Endothelial cell of umbilical vein (primary cell): ENCODE measurements around the gene ZRANB2. TPM values are rescaled to one million over a fixed set of nuclear protein-coding genes. Genes with fewer than 3 reads are reported as not detected.

ENCODE experiments used
- BruUV-seq: library from RNA; stranded (reverse); fragments of 400-500 nt; replicated peaks from 2 replicates; lab custom pipeline; 2021; lab: Mats Ljungman, UMichigan
- CTCF ChIA-PET: fragments of 300-600, 350-600 bp; sonication (Branson Sonifier 250); formaldehyde crosslinking; loops from one replicate; lab custom pipeline; 2021; ENCODE audit warnings: antibody characterized with exemption, inconsistent platforms; lab: Charles Lee
- POLR2A ChIA-PET: fragments of 300-600, 350-600 bp; sonication (Branson Sonifier 250); formaldehyde crosslinking; loops from one replicate; lab custom pipeline; 2021; ENCODE audit warnings: antibody characterized with exemption, inconsistent platforms; lab: Charles Lee
- DNase-seq: peaks from one replicate; pipeline ENCODE4 v3.0.0-alpha.2; 2011; ENCODE audit warnings: low read depth, low spot score
- FAIRE-seq: peaks from 2 replicates; lab custom pipeline; 2011; peaks lifted over from hg19 to GRCh38; lab: Jason Lieb, UNC
- H2AFZ ChIP-seq: 2 replicates; pipeline ENCODE4 v1.6.0; 2012; ENCODE audit warnings: low read depth, low read length, control low read depth, inconsistent platforms
- H3K27ac ChIP-seq: 2 replicates; pipeline ENCODE4 v1.5.1; 2011; ENCODE audit warnings: low read depth, mild to moderate bottlenecking, control low read depth, low read length, moderate library complexity; ENCODE audit not compliant: insufficient read depth
- H3K27me3 ChIP-seq, 2 experiments: 2 replicates each; pipeline versions ENCODE4 v1.6.0 to v1.6.1; 2011; ENCODE audit warnings: low read length in 2 of 2, mixed read lengths in 1 of 2; ENCODE audit not compliant: control insufficient read depth in 2 of 2, insufficient read depth in 2 of 2
- H3K36me3 ChIP-seq, 2 experiments: 2 replicates in 1 of 2; 3 replicates in 1 of 2; pipeline ENCODE4 v1.5.1; 2011; ENCODE audit warnings: low read length in 2 of 2, mild to moderate bottlenecking in 1 of 2, moderate library complexity in 1 of 2; ENCODE audit not compliant: control insufficient read depth in 2 of 2, insufficient read depth in 2 of 2; ENCODE audit errors: extremely low read depth in 1 of 2
- H3K4me1 ChIP-seq: 3 replicates; pipeline ENCODE4 v1.5.1; 2011; ENCODE audit warnings: mild to moderate bottlenecking, low read length; ENCODE audit not compliant: control insufficient read depth, insufficient read depth; ENCODE audit errors: extremely low read depth
- H3K4me2 ChIP-seq: 2 replicates; pipeline ENCODE4 v1.6.1; 2011; ENCODE audit warnings: low read length, control low read depth, mixed read lengths; ENCODE audit not compliant: insufficient read depth
- H3K4me3 ChIP-seq, 3 experiments: fragments of 200-600 bp in 1 of 3; sonication (generic), shearing (Covaris generic) in 1 of 3; replicated peaks in 1 of 3; 2 replicates each; pipeline ENCODE4 v1.5.1; 2011 to 2016; ENCODE audit warnings: control low read depth in 3 of 3, low read length in 3 of 3, mild to moderate bottlenecking in 2 of 3, inconsistent platforms in 1 of 3, low read depth in 1 of 3, moderate library complexity in 1 of 3; ENCODE audit not compliant: insufficient read depth in 1 of 3
- H3K79me2 ChIP-seq: 2 replicates; pipeline ENCODE4 v1.6.0; 2012; ENCODE audit warnings: low read length, inconsistent platforms; ENCODE audit not compliant: control insufficient read depth, insufficient read depth
- H3K9ac ChIP-seq: replicated peaks from 2 replicates; pipeline ENCODE3; 2011; ENCODE audit warnings: low read length, control low read depth; ENCODE audit not compliant: insufficient read depth; ENCODE audit errors: extremely low read depth
- H3K9me1 ChIP-seq: replicated peaks from 3 replicates; pipeline ENCODE4 v1.6.0; 2011; ENCODE audit warnings: mild to moderate bottlenecking, low read length; ENCODE audit not compliant: control insufficient read depth, insufficient read depth; ENCODE audit errors: extremely low read depth
- H3K9me3 ChIP-seq: replicated peaks from 2 replicates; pipeline ENCODE4 v1.5.1; 2012; ENCODE audit warnings: low read length, inconsistent platforms; ENCODE audit not compliant: control insufficient read depth, insufficient read depth
- H4K20me1 ChIP-seq: replicated peaks from 2 replicates; pipeline ENCODE3; 2011; ENCODE audit warnings: mild to moderate bottlenecking, low read length; ENCODE audit not compliant: control insufficient read depth, insufficient read depth; ENCODE audit errors: extremely low read depth
- EZH2 ChIP-seq: IDR thresholded peaks from 2 replicates; pipeline ENCODE4 v1.6.1; 2012; ENCODE audit warnings: borderline replicate concordance, low read depth, mild to moderate bottlenecking, moderate library complexity, low read length, inconsistent platforms; ENCODE audit not compliant: severe bottlenecking
- FOS ChIP-seq: IDR thresholded peaks from 2 replicates; pipeline ENCODE4 v1.6.1; 2011; ENCODE audit warnings: mild to moderate bottlenecking, low read length, moderate library complexity, borderline replicate concordance; ENCODE audit not compliant: insufficient read depth
- GATA2 ChIP-seq: IDR thresholded peaks from 2 replicates; pipeline ENCODE4 v1.7.0; 2011; ENCODE audit warnings: low read depth, mild to moderate bottlenecking, moderate library complexity, mixed read lengths, low read length; ENCODE audit not compliant: insufficient read length, insufficient read depth
- JUN ChIP-seq: IDR thresholded peaks from 2 replicates; pipeline ENCODE4 v1.6.1; 2011; ENCODE audit warnings: borderline replicate concordance, low read depth; ENCODE audit not compliant: insufficient read length, insufficient read depth
- MYC ChIP-seq: IDR thresholded peaks from one replicate; pipeline ENCODE4 v1.6.1; 2011; ENCODE audit warnings: mild to moderate bottlenecking, low read depth, low read length
- POLR2A ChIP-seq: IDR thresholded peaks from 2 replicates; pipeline ENCODE4 v1.6.1; 2012; ENCODE audit warnings: low read depth, mild to moderate bottlenecking, control low read depth, low read length
- POLR2AphosphoS5 ChIP-seq: IDR thresholded peaks from 2 replicates; pipeline ENCODE4 v1.6.1; 2012; ENCODE audit warnings: low read depth, mild to moderate bottlenecking, control low read depth, low read length, moderate library complexity; ENCODE audit not compliant: insufficient read depth
- dilution Hi-C: fragments of 300-500 bp; cut with MboI; formaldehyde crosslinking; loops from one replicate; pipeline ENCODE4 v1.15.0; 2019; ENCODE audit warnings: low sequenced_read_pairs; ENCODE audit not compliant: extremely low pct_ligation_motif_present
- intact Hi-C: fragments of 100-400 bp; cut with micrococcal nuclease; formaldehyde crosslinking; loops from one replicate; pipeline ENCODE4 v1.10.0; 2022
- polyA plus RNA-seq, 4 experiments: library from polyadenylated mRNA; depleted of rRNA in 3 of 4; stranded (reverse) in 3 of 4; unstranded in 1 of 4; fragments of >200 nt; gene quantifications; 2 replicates each; pipeline versions ENCODE4 v1.2.1 to v1.2.3, GENCODE V29; 2011 to 2012; ENCODE audit warnings: missing spikeins in 1 of 4
- total RNA-seq: library from RNA; stranded (reverse); gene quantifications from 2 replicates; pipeline ENCODE4 v1.2.3, GENCODE V29; 2021
- TF ChIP-seq, protein P1 (sequence below): IDR thresholded peaks from 2 replicates; pipeline ENCODE4 v1.6.1; 2011; ENCODE audit not compliant: insufficient read depth, insufficient read length
- TF ChIP-seq, protein P2 (sequence below), 2 donors: IDR thresholded peaks; 1 replicate in 1 of 2; 2 replicates in 1 of 2; pipeline ENCODE4 v1.5.1; 2011; ENCODE audit warnings: low read length in 2 of 2, mild to moderate bottlenecking in 2 of 2, moderate library complexity in 2 of 2, control low read depth in 1 of 2, inconsistent platforms in 1 of 2, low read depth in 1 of 2; ENCODE audit not compliant: insufficient read depth in 1 of 2; ENCODE audit errors: extremely low read depth in 1 of 2

Gene ZRANB2
- total and polyA plus RNA-seq, 2 donors (not counting 3 experiments of a cell fraction or from before 2014, with no cell fraction given): 23.6 to 84.1 TPM

- Histone ChIP-seq H3K9ac (no peak overlapping the region), H3K9me3 (no peaks in the 10 kb centered on the region), H3K4me2 (no peak overlapping the region), H3K36me3 (no peaks in the 10 kb centered on the region), H3K9me1 (no peaks in the 10 kb centered on the region), H4K20me1 (no peaks in the 10 kb centered on the region), H3K4me3 (no peak overlapping the region), H2AFZ (no peak overlapping the region), H3K27me3 (no peaks in the 10 kb centered on the region), H3K4me1 (no peaks in the 10 kb centered on the region), H3K27ac (no peak overlapping the region), H3K79me2 (no peaks in the 10 kb centered on the region)
- no TSS peak for BruUV-seq
- intact Hi-C loops: no loop called here
- FAIRE-seq (no peak), DNase-seq (no peak)
- POLR2A ChIA-PET: no interaction called here
- CTCF ChIA-PET: no interaction called here
- TF ChIP-seq POLR2AphosphoS5: no peak
- TF ChIP-seq, protein P1, sequence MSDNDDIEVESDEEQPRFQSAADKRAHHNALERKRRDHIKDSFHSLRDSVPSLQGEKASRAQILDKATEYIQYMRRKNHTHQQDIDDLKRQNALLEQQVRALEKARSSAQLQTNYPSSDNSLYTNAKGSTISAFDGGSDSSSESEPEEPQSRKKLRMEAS: no peak
- no peak for TF ChIP-seq FOS
- TF ChIP-seq MYC: no peak
- TF ChIP-seq GATA2: no peak
- TF ChIP-seq, protein P2, sequence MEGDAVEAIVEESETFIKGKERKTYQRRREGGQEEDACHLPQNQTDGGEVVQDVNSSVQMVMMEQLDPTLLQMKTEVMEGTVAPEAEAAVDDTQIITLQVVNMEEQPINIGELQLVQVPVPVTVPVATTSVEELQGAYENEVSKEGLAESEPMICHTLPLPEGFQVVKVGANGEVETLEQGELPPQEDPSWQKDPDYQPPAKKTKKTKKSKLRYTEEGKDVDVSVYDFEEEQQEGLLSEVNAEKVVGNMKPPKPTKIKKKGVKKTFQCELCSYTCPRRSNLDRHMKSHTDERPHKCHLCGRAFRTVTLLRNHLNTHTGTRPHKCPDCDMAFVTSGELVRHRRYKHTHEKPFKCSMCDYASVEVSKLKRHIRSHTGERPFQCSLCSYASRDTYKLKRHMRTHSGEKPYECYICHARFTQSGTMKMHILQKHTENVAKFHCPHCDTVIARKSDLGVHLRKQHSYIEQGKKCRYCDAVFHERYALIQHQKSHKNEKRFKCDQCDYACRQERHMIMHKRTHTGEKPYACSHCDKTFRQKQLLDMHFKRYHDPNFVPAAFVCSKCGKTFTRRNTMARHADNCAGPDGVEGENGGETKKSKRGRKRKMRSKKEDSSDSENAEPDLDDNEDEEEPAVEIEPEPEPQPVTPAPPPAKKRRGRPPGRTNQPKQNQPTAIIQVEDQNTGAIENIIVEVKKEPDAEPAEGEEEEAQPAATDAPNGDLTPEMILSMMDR (IDR thresholded peaks at IDR 0.05; ENCODE audit: extremely low read depth in 1 of 2, insufficient read depth in 1 of 2, low read depth in 1 of 2, low read length in 2 of 2): no peak
- TF ChIP-seq EZH2: no peak
- TF ChIP-seq JUN: no peak
- TF ChIP-seq POLR2A: no peak
- dilution Hi-C loops: no loop called here
These were observed 65.1 kb downstream of the ZRANB2 start for GRCh38 chr1:71015745-71016144.
